GM15510 (cell line): Measurements from ENCODE around the gene KCMF1.

Experiments used
- POLR2A ChIP-seq: IDR thresholded peaks from 3 replicates; pipeline ENCODE4 v1.6.1; 2011; ENCODE audit warnings: borderline replicate concordance; ENCODE audit not compliant: insufficient read length; ENCODE audit errors: extremely low read depth

KCMF1 gene

DNA sequence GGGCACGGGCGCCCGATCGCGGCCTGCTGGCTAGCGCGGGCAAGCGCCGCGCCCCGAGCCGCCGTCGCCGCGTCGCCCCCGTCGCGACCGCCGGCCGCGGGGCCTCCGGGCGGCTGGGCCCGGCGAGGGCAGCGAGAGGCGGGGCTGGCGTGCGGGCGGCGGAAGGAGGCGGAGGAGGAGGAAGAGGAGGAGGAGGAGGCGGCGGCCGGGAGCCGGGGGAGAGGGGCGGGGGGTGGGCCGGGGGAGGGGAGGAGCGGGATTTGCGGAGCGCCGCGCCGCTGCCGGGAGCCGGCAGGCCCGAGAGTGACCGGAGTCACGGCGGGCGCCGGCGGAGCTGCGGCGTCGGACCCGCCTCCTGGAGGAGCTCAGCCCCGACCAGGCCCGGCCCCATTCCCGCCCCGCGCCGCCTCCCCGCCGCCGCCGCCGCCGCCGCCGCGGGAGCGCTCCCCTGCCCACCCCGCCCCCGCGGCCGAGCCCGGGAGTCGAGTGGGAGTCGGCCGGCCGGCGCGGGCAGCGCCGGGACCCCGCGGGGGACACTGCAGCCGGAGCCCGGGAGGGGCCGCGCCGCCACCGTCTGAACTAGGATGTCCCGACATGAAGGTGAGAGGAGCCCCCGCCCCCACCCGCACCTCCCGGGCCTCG, at the start of gene KCMF1:
KCMF1 (plus strand) TSS at position 294 of the 642 bp plus-strand sequence; CDS start at position 585, 291 bp downstream.
- peak; percentile 34 for TF ChIP-seq POLR2A

DNA sequence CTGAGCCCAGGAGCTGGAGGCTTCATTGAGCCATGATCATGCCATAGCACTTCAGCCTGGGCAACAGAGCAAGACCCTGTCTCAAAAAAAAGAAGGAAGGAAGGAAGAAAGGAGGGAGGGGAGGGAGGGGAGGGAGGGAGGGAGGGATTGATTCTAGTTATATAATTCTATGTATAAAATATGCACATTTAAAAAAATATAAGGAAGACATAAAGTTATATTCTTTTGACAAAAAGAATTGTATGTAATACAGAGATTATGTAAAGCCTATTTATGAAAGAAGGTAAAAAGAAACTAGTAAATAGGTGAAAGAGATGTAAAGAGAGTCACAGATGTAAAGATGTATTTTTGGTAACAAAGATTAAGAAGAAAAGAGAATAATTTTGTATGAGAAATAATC, 48.0 kb upstream of the KCMF1 start:
- no peak for TF ChIP-seq POLR2A

DNA sequence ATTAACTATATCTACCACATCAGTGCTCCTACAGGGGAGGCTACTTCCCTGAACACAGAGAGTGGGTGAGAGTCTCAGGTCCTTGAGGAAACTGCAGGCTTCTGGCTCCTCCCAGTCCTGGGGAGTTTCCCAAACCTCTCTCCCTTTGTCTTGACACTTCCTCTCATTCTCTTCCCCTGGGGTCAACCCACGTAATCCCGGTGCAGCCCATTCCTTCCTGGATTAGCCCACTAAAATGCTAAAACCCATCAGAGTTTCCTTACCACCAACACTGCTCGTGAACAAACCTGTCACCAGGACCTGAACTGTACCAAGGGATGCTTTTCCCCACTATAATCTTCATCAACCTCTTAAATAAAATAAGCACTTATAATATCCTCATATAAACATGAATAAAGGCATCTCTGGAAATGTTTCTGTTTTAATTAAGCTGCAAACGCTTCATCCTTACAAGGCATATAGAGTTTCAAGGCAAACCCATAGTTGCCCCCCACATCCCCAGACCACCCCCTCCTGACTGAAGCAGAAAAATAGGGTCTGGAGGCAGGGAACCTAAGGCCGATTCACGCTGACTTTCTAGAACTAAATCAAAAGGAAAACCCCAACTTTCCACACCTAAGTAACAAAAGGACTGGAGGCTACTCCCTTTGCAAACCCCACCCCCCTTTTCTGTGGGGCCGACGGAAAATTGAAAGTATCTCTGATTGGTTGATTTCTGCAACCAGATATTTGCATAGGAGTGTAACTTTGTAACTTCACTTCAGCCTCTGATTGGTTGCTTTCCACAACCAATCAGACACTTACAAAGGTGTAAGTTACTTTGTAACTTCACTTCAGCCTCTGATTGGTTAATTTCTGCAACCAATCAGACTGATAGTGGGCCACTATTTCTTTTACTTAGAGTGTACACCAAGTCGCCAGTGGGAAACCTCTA, 46.5 kb upstream of the KCMF1 start:
- no peak for TF ChIP-seq POLR2A

DNA sequence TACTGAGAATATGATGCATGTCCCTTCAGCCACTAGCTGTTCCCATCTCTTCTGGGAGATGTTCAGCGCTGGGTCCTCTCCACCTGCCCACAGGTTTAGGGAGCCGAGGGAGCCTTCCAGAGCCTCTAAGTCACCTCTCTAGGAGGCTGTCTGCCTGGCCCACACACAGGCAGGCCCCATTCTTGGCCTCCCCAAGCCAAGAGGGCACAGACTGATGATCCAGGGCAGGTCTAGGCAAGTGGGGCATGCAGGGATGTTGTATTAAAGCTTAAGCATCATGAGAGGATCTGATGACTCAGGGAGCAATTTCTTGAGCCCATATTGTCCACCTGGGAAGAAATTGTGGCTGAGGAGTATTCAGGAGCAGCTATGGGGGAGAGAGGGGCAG, 45.6 kb upstream of the KCMF1 start:
- no peak for TF ChIP-seq POLR2A

DNA sequence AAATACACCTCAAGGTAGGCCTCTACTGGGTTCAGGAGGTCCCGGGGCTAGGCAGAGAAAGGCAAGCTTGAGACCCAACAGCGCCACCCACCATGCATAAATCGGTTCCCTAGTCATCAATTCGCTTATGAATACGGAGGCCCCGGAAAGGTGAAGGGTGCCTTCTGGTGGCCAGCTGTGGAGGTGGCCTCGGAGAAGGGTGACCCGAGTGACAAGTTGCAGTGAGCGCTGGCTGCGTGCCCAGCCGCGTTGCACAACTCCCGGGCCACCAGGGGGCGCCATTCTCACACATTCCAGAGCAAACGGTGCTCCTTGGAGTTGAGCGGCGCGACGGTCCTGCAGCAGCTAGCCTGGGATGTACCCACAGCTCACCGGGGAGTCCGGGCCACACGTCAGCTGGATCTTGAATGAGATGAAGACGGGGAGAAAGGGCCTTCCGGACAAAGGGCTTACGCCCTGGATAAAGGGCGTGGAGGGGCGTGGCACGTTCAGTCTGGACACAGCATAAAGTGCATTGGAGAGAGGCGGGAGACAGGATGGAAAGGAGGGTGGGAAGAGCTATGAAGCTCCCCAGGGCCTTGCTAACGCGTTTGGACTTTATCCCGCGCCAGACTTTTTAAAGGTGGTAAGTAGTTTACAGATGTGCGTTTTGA, 45.1 kb upstream of the KCMF1 start:
- TF ChIP-seq POLR2A = peak; percentile 42

DNA sequence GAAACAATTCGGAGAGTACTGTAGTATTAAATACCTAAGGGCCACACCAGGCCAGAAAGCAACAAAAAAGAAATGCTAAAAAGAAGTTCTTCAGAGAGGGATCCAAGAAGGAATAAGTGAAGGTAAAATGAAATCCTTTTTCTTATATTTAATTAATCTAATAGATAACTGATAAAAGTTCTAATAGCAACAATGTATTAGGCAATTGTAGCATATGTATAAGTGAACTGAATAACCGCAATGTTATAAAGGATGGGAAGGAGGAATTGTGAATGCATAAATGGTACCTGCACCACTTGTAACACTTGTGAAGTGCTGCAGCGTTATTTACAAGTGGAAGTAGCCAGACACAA, 43.7 kb upstream of the KCMF1 start:
- no peak for TF ChIP-seq POLR2A

DNA sequence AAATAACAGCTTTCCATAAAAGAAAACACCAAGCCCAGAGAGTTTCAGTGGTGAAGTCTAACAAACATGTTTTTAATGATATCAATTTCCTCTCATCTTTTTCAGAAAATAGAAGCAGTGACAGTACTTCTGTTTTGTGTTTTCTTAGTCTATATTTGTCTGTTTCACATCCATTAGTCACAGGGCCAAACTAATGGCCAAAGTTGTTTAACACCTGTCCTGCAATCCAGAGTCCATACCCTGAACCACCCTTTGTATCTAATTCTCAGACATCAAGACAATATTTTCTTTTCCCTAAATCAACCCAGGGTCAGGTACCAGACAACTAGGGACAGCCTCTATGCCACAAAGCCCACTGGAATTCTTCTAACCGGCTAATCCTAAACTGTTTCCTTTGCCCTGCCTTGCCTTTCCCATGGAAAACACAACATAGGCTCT, 39.6 kb upstream of the KCMF1 start:
- no peak for TF ChIP-seq POLR2A

DNA sequence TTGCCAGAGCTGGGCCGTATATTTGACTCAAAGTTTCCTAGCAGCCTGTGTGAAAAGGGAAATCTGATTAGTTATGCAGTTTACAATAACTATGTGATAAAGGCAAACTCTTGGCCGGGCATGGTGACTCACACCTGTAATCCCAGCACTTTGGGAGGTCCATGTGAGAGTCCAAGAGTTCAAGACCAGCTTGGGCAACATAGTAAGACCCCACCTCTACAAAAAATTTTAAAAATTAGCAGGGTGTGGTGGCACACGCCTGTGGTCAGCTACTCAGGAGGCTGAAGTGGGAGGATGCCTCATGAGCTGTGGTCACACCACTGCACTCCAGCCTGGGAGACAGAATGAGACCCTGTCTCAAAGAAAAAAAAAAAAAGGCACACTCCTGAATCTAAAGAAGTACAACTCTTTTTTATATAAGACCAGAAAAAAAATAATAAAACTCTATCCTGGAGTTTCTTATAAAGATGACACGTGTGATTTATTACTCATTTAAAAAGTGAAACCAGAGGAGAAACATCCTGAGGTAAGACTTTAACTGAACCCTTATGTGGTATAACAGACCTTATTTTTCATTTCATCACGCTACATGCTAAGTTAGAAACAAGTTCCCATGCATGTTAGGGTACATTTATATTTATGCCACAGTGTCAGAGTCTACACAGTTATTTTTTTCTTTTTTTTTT, 32.6 kb upstream of the KCMF1 start:
- TF ChIP-seq POLR2A = no peak

DNA sequence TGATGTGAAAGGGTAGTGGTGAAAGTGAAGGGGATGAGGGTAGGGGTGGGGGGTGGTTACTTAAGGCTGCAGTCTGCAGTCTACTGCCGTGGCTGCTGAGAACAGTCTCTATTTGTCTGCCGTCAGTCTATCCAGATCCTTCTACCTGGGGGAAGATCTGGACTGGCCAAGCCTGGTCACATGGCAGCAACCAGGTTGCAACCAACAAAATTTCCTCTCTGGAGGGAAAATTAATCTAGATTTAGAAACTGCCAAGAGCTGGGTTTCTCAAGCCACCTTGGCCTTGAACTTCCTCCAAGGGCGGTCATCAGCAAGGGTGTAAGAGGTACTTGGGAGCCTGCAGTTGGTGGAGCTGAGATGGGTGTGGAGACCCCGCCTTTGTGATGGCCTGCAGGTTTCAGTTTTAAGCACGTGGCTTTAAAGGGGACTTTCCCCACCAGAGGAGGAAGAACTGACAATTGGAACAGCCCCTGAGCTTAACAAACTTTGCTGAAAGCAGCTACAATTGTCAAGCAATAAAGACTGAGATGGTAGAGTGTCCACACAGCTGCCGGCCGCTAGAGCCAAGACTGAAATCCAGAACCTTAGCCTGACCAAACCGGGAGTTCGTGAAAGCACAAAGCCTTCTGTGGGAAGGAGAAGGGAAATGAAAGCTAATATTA, 31.4 kb upstream of the KCMF1 start:
- TF ChIP-seq POLR2A = peak; percentile 53

DNA sequence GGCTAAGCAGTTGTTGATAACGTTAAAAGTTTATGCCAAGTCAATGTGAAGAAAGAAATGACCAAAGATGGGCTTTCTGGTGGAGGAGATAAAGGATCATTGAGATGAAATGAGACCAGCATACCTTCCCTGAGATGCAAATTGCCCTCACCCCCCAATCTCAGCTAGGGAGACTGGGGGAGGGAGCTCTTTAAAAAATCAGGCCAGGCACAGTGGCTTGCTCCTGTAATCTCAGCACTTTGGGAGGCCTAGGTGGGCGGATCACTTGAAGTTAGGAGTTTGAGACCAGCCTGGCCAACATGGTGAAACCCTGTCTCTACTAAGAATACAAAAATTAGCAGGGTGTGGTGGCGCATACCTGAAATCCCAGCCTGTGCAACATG, 30.9 kb upstream of the KCMF1 start:
- TF ChIP-seq POLR2A = no peak

DNA sequence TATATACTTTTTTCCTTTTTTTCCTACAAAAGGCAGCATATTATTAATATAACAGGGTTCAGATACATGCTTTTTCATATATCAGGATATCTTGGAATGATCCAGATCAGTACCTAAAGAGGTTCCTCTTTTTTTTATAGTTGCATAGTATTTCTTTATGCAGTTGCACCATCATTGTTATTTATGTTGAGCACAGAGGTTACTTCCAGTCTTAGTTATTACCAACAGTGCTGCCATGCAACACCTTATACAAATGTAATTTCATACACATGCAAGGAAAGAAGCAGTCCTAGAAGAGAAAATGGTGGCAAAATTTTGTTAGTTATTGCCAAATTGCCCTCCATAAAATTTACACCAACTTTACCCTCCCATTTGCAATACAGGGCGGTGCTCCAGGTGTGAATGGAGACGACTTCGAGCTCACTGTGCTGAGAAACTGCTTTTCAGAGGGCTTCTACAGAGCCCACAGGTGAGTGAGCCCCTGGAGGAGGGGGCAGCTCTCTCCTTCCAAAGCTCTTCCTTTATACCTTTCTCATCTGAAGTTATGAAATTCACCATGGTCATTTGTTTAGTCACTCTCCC, 30.0 kb upstream of the KCMF1 start:
- no peak for TF ChIP-seq POLR2A

DNA sequence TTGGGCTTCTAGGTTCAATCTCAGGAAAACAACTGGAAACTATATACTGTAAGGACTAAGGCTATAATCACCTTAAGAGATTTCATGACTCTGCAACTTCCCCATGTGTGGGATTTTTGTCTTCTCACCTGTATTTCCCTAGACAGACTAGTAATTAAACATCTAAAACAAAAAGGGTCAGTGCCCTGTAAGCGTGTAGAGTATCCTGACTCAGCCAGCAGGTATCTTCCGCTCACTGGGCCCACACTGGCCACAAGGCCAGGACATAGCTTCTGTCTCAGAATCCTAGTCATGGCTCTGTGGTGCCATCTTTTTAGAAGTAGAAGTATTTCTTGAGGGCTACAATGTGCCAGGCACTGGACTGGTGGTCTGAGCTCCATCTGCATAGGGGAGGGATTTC, 28.8 kb upstream of the KCMF1 start:
- TF ChIP-seq POLR2A = no peak

DNA sequence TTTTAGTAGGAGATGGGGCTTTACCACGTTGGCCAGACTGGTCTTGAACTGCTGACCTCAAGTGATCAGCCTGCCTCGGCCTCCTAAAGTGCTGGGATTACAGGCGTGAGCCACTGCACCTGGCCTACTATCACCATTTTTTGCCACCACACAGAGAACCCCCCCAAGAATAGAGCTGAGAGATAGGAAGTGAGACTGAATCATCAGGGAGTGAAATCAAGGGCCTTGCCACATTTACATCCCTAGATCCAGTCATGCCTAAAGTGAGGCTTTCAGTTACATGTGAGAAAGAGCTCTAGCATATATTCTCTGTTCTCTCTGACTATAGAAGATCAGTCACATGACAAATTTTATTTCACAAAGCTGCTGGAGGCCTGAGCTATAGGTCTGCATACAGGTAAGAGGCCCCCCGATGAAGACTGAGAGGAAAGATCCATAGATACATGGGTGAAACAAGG, 28.0 kb upstream of the KCMF1 start:
- no peak for TF ChIP-seq POLR2A
